H9 (cell line): ENCODE results near the gene CD151. TPM values are rescaled to one million over a fixed set of nuclear protein-coding genes. Genes with fewer than 3 reads are reported as not detected.
A peak's percentile ranks its signal among the peaks of the same experiment; 100 is the strongest.

Experiments
- DNase-seq: peaks from one replicate; pipeline ENCODE4 v3.0.0-alpha.2; 2017
- H2AFZ ChIP-seq: one replicate; pipeline ENCODE4 v1.6.1; 2013; ENCODE audit warnings: mild to moderate bottlenecking, low read length, control low read depth, moderate library complexity
- H2AK5ac ChIP-seq: 2 replicates; pipeline ENCODE4 v1.6.1; 2013; ENCODE audit warnings: low read length, control low read depth, mixed read lengths; ENCODE audit not compliant: insufficient read length
- H2BK120ac ChIP-seq: one replicate; pipeline ENCODE4 v1.6.1; 2013; ENCODE audit warnings: low read depth, mild to moderate bottlenecking, low read length, control low read depth, inconsistent platforms; ENCODE audit not compliant: poor library complexity, severe bottlenecking
- H2BK12ac ChIP-seq: 2 replicates; pipeline ENCODE4 v1.6.1; 2013; ENCODE audit warnings: low read length, control low read depth, mixed read lengths, low read depth; ENCODE audit not compliant: insufficient read length
- H2BK15ac ChIP-seq: 2 replicates; pipeline ENCODE4 v1.6.1; 2013; ENCODE audit warnings: low read depth, low read length, control low read depth
- H2BK20ac ChIP-seq: one replicate; pipeline ENCODE4 v1.6.1; 2013; ENCODE audit warnings: low read depth, mild to moderate bottlenecking, low read length, control low read depth, inconsistent platforms; ENCODE audit not compliant: poor library complexity, severe bottlenecking
- H2BK5ac ChIP-seq: 2 replicates; pipeline ENCODE4 v1.6.1; 2013; ENCODE audit warnings: low read length, control low read depth, mixed read lengths; ENCODE audit not compliant: insufficient read length
- H3K14ac ChIP-seq: 2 replicates; pipeline ENCODE4 v1.6.1; 2013; ENCODE audit warnings: low read length, control low read depth; ENCODE audit not compliant: insufficient read depth
- H3K18ac ChIP-seq: 2 replicates; pipeline ENCODE4 v1.6.1; 2013; ENCODE audit warnings: low read depth, mild to moderate bottlenecking, mixed read lengths, low read length, control low read depth; ENCODE audit not compliant: insufficient read length
- H3K23ac ChIP-seq: 2 replicates; pipeline ENCODE4 v1.6.1; 2013; ENCODE audit warnings: low read length, control low read depth, mixed read lengths, low read depth; ENCODE audit not compliant: insufficient read length
- H3K23me2 ChIP-seq: 2 replicates; pipeline ENCODE4 v1.6.1; 2013; ENCODE audit warnings: low read depth, mild to moderate bottlenecking, mixed read lengths, low read length, control low read depth; ENCODE audit not compliant: insufficient read length, poor library complexity, severe bottlenecking
- H3K27ac ChIP-seq: 2 replicates; pipeline ENCODE4 v1.5.1; 2013; ENCODE audit warnings: low read length, control low read depth, mixed read lengths, low read depth; ENCODE audit not compliant: insufficient read length
- H3K27me3 ChIP-seq: 2 replicates; pipeline ENCODE4 v1.6.1; 2013; ENCODE audit warnings: low read length, control low read depth, inconsistent platforms; ENCODE audit not compliant: insufficient read depth
- H3K4ac ChIP-seq: 2 replicates; pipeline ENCODE4 v1.6.1; 2013; ENCODE audit warnings: low read depth, mild to moderate bottlenecking, control low read depth, inconsistent platforms, low read length, moderate library complexity
- H3K4me1 ChIP-seq: 2 replicates; pipeline ENCODE4 v1.6.1; 2013; ENCODE audit warnings: low read length, control low read depth, inconsistent platforms; ENCODE audit not compliant: insufficient read depth
- H3K4me2 ChIP-seq: 2 replicates; pipeline ENCODE4 v1.6.1; 2013; ENCODE audit warnings: low read length, control low read depth, mixed read lengths; ENCODE audit not compliant: insufficient read length, insufficient read depth
- H3K56ac ChIP-seq: 2 replicates; pipeline ENCODE4 v1.6.1; 2013; ENCODE audit warnings: low read depth, mild to moderate bottlenecking, mixed read lengths, low read length, control low read depth; ENCODE audit not compliant: insufficient read length
- H3K79me1 ChIP-seq: 2 replicates; pipeline ENCODE4 v1.6.1; 2013; ENCODE audit warnings: low read depth, mild to moderate bottlenecking, moderate library complexity, low read length, control low read depth, inconsistent platforms; ENCODE audit not compliant: insufficient read depth, poor library complexity, severe bottlenecking
- H3K79me2 ChIP-seq: 2 replicates; pipeline ENCODE4 v1.6.1; 2013; ENCODE audit warnings: low read length, control low read depth, inconsistent platforms; ENCODE audit not compliant: insufficient read depth
- H3K9ac ChIP-seq: 2 replicates; pipeline ENCODE4 v1.6.1; 2013; ENCODE audit warnings: low read length, control low read depth, mixed read lengths; ENCODE audit not compliant: insufficient read length; ENCODE audit errors: extremely low read depth
- H3K9me3 ChIP-seq: one replicate; pipeline ENCODE4 v1.6.1; 2013; ENCODE audit warnings: low read depth, low read length, inconsistent platforms; ENCODE audit not compliant: control insufficient read depth
- H3T11ph ChIP-seq: one replicate; pipeline ENCODE4 v1.6.1; 2013; ENCODE audit warnings: mild to moderate bottlenecking, low read length, control low read depth, inconsistent platforms
- H4K20me1 ChIP-seq: one replicate; pipeline ENCODE4 v1.6.1; 2013; ENCODE audit not compliant: control insufficient read depth, insufficient read length, insufficient read depth
- H4K5ac ChIP-seq: 2 replicates; pipeline ENCODE4 v1.6.1; 2013; ENCODE audit warnings: low read depth, mild to moderate bottlenecking, mixed read lengths, low read length, control low read depth; ENCODE audit not compliant: insufficient read length
- H4K8ac ChIP-seq: replicated peaks from 2 replicates; pipeline ENCODE4 v1.6.1; 2013; ENCODE audit warnings: low read length, control low read depth, mixed read lengths, low read depth; ENCODE audit not compliant: insufficient read length
- H4K91ac ChIP-seq: 2 replicates; pipeline ENCODE4 v1.6.1; 2013; ENCODE audit warnings: low read depth, mild to moderate bottlenecking, moderate library complexity, mixed read lengths, low read length, control low read depth; ENCODE audit not compliant: insufficient read length
- H3K27ac Mint-ChIP-seq, 3 experiments: 2 replicates in 2 of 3; 3 replicates in 1 of 3; pipeline ENCODE4 v1.8.0; 2020 to 2021; ENCODE audit warnings: mixed read lengths in 3 of 3, mild to moderate bottlenecking in 1 of 3, moderate library complexity in 1 of 3
- H3K27me3 Mint-ChIP-seq: 2 replicates; pipeline ENCODE4 v1.8.0; 2021; ENCODE audit warnings: low read depth, mild to moderate bottlenecking, moderate library complexity, mixed read lengths
- H3K36me3 Mint-ChIP-seq, 3 experiments: 2 replicates in 2 of 3; 3 replicates in 1 of 3; pipeline ENCODE4 v1.8.0; 2020 to 2021; ENCODE audit warnings: low read depth in 3 of 3, mixed read lengths in 3 of 3; ENCODE audit not compliant: insufficient read depth in 1 of 3
- H3K4me1 Mint-ChIP-seq, 2 experiments: 2 replicates each; pipeline ENCODE4 v1.8.0; 2020; ENCODE audit warnings: mixed read lengths in 2 of 2
- H3K4me3 Mint-ChIP-seq, 2 experiments: 2 replicates in 1 of 2; 3 replicates in 1 of 2; pipeline ENCODE4 v1.8.0; 2020 to 2021; ENCODE audit warnings: mild to moderate bottlenecking in 2 of 2, mixed read lengths in 2 of 2, moderate library complexity in 1 of 2
- H3K9me3 Mint-ChIP-seq, 2 experiments: 2 replicates in 1 of 2; 3 replicates in 1 of 2; pipeline ENCODE4 v1.8.0; 2020; ENCODE audit warnings: mild to moderate bottlenecking in 2 of 2, mixed read lengths in 2 of 2, moderate library complexity in 1 of 2
- WGBS: extraction: QIAGEN DNeasy Blood & Tissue Kit; methylation state at CpG from one replicate; pipeline ENCODE4 v1.1.7; 2013; ENCODE audit warnings: missing lambda C conversion rate, low lambda C conversion rate, mixed read lengths; ENCODE audit not compliant: insufficient read length; ENCODE audit errors: extremely low coverage; 5-methylcytosine and 5-hydroxymethylcytosine counted together
- total RNA-seq: library from RNA; stranded (reverse); gene quantifications from 2 replicates; pipeline ENCODE4 v1.2.1, GENCODE V29; 2021
- TF ChIP-seq, protein P1 (sequence below): fragments of 200-600 bp; sonication (generic); conservative IDR thresholded peaks from 3 replicates; pipeline ENCODE4 v1.8.0; 2021; ENCODE audit warnings: antibody characterized with exemption, mild to moderate bottlenecking

CD151 gene
- total RNA-seq, 1 experiment from 2014 or later, result 138 TPM

DNA sequence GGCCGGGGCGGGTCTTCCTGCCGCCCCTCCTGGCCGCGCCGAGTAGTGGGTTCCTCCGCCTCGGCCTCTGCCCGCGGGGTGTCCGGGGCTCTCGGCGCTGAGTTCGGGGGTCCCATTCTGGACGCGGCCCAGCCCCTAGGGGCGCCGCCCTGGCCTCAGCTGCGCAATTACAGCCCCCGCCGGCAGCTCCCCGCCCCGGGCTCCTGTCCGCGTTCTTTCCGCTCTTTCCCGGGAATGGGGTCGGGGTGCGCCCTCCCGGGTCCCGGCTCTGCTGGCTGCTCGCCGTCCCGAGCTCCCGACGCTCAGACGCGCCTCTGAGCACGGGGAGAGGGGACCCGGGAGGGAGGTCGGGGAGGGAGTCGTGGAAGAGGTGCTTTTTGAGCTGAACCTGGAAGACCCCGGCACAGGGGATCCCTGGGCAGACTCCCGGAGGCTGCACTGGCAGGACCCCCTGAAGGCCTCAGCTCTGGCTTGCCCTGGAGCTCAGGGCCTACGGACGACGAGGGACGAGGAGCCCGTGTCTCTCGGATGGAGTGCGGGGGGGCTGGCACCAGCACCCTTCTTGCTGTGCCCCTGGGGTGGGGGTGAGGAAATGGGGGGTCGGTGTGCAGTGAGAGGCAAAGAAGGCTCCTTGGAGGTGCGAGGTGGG lies 10.5 kb downstream of the CD151 start:
- TF ChIP-seq, protein P1, sequence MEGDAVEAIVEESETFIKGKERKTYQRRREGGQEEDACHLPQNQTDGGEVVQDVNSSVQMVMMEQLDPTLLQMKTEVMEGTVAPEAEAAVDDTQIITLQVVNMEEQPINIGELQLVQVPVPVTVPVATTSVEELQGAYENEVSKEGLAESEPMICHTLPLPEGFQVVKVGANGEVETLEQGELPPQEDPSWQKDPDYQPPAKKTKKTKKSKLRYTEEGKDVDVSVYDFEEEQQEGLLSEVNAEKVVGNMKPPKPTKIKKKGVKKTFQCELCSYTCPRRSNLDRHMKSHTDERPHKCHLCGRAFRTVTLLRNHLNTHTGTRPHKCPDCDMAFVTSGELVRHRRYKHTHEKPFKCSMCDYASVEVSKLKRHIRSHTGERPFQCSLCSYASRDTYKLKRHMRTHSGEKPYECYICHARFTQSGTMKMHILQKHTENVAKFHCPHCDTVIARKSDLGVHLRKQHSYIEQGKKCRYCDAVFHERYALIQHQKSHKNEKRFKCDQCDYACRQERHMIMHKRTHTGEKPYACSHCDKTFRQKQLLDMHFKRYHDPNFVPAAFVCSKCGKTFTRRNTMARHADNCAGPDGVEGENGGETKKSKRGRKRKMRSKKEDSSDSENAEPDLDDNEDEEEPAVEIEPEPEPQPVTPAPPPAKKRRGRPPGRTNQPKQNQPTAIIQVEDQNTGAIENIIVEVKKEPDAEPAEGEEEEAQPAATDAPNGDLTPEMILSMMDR, result peak; percentile 32; the same call in 1 of the 3 replicates
- Histone ChIP-seq H3K56ac (no peak overlapping the region), H3K4me2 (peak overlapping the region; percentile 75), H3K27ac (no peak overlapping the region), H4K91ac (no peak overlapping the region), H2BK12ac (no peak overlapping the region), H3K9ac (no peak overlapping the region), H3K9me3 (no peaks in the 10 kb centered on the region), H3K14ac (no peak overlapping the region), H3K18ac (no peak overlapping the region), H2AK5ac (no peak overlapping the region), H3K27me3 (no peaks in the 10 kb centered on the region), H4K20me1 (peaks cover 6% of the 10 kb centered on the region), H2BK120ac (no peak overlapping the region), H4K5ac (no peak overlapping the region), H3K79me2 (no peaks in the 10 kb centered on the region; the same call in 1 of the 2 replicates), H4K8ac (no peak overlapping the region), H3K79me1 (peaks cover 2% of the 10 kb centered on the region), H2BK15ac (no peak overlapping the region), H3K23me2 (peaks cover 12% of the 10 kb centered on the region), H2AFZ (no peak overlapping the region), H3K4ac (no peak overlapping the region), H2BK20ac (no peak overlapping the region), H3T11ph (no peak overlapping the region), H3K4me1 (peaks cover 2% of the 10 kb centered on the region; the same call in 1 of the 2 replicates), H3K23ac (no peak overlapping the region), H2BK5ac (no peak overlapping the region)
- WGBS, result no CpG with 5 or more reads among the region's 53 CpGs
- Mint-ChIP-seq H3K4me1 (peaks cover 17 to 38% of the 10 kb centered on the region in 2 experiments), H3K9me3 (no peaks in the 10 kb centered on the region), H3K36me3 (peaks cover 2 to 30% (median 28%) of the 10 kb centered on the region in 3 experiments; a peak in 6 of 7 replicates), H3K27ac (peak overlapping the region; percentile 57 to 95 (median 70); a peak in 3 of 7 replicates), H3K27me3 (peaks cover 2% of the 10 kb centered on the region; the same call in 1 of the 2 replicates), H3K4me3 (peak overlapping the region; percentile 84 to 87)
- no peak for DNase-seq
